HG03354 (cell line): ENCODE measurements around the gene APOBEC3F.
"Not testable (repeated sequence)": the region's sequence is repeated elsewhere in the genome, so short reads cannot be mapped to it uniquely, and the experiment has no call there.

Source experiments
- ATAC-seq: cut with Tn5 transposase; IDR thresholded peaks from one replicate; pipeline ENCODE4 v1.9.1; 2021; ENCODE audit warnings: mild to moderate bottlenecking; ENCODE audit not compliant: unreplicated experiment, poor library complexity, severe bottlenecking

Gene APOBEC3F

DNA sequence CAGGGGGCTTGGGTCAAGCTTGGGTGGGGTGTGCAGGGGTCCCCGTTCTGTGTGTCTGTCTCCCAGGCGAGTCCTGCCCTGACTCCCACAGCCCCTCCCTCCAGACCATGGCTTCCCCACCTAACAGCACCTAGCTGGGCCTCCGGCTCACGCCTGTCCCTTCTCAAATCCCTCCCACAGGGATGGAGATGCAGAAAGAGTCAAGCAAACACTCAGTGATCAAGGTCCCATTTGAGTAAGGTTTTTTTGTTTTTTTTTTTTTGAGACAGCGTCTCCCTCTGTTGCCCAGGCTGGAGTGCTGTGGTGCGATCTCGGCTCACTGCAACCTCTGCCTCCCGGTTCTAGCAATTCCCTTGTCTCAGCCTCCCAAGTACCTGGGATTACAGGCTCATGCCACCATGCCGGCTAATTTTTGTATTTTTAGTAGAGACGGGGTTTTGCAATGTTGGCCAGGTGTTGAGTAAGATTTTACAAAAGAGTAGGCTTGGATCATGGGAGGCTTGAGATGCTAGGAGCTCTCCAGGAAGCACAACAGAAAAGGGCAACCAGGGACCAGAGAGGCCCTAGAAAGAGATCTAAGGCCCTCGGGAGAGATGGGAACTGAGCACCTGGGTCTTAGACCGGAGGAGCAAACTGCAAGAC lies 14.0 kb upstream of the APOBEC3F start:
- ATAC-seq, result no peak

GRCh38 chr22:39027717-39028116 lies 12.9 kb upstream of the APOBEC3F start:
- no peak for ATAC-seq

DNA sequence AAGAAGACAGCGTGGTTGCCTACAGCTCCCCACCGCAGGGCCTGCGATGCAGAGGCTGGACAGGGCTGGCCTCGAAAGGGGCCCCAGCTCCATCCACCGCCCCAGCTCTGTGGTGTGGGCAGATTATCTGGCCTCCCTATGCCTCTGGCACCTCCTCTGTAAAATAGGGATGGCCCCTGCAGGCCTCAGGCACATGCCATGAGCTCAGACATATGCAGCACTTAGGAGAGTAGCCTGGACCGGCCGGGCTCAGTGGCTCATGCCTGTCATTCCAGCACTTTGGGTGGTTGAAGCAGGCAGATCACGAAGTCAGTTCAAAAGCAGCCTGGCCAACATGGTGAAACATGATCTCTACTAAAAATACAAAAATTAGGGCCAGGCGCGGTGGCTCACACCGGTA lies 12.4 kb upstream of the APOBEC3F start:
- ATAC-seq, result no peak

DNA sequence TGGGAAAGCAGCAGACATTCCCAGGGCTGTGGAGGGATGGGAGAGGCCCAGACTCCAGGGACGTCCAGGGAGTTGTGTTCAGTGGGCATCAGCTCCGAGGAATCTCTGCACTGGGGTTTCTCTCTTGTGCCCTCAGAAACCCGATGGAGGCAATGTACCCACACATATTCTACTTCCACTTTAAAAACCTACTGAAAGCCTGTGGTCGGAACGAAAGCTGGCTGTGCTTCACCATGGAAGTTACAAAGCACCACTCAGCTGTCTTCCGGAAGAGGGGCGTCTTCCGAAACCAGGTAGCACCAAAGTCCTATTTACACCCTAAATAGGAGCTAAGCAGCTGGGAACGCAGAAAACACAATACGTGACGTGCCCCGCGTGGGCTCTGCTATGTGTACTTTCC lies 11.4 kb upstream of the APOBEC3F start:
- no peak for ATAC-seq

GRCh38 chr22:39030705-39031104 lies 10.0 kb upstream of the APOBEC3F start:
- ATAC-seq, result no peak

DNA sequence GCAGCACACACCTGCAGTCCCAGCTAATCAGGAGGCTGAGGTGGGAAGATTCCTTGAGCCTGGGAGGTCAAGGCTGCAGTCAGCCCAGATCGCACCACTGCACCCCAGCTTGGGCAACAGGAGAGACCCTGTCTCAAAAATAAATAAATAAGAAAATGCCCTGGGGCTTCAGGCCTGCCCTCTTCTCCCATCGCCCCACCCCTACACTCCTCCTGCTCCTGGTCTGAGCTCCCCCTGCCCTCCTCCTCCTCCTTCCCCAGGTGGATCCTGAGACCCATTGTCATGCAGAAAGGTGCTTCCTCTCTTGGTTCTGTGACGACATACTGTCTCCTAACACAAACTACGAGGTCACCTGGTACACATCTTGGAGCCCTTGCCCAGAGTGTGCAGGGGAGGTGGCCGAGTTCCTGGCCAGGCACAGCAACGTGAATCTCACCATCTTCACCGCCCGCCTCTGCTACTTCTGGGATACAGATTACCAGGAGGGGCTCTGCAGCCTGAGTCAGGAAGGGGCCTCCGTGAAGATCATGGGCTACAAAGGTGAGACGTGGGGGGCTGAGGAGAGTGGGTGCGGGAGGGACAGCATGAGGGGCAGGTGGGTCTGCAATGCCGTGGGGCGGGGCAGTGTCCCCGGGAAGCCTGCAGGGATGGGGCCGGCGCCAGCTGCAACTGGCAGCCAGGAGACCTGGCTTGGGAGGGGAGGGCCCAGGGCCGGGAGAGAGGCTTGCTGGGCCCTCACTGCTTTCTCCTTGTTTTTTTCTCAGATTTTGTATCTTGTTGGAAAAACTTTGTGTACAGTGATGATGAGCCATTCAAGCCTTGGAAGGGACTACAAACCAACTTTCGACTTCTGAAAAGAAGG lies 9.0 kb upstream of the APOBEC3F start:
- ATAC-seq, result not testable (repeated sequence)

DNA sequence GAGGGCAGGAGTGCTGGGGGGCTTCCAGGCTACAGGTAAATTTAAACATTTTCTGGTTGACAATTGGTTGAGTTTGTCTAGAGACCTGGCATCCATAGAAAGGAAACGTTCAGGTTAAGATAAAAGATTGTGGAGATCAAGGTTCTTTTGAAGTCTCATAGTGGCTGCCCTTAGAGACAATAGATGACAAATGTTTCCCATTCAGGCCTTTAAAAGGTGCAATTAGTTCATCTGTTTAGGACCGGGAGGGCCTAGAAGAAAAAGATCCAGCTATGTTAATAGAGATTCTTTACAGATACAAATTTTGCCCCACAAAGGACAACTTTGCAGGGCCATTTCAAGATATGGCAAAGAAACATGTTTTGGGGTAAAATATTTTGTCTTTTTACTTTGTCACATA lies 3.6 kb upstream of the APOBEC3F start:
- ATAC-seq, result not testable (repeated sequence)

- ATAC-seq, result no peak
These were observed 1.1 kb upstream of the APOBEC3F start for GRCh38 chr22:39039306-39040126.

DNA sequence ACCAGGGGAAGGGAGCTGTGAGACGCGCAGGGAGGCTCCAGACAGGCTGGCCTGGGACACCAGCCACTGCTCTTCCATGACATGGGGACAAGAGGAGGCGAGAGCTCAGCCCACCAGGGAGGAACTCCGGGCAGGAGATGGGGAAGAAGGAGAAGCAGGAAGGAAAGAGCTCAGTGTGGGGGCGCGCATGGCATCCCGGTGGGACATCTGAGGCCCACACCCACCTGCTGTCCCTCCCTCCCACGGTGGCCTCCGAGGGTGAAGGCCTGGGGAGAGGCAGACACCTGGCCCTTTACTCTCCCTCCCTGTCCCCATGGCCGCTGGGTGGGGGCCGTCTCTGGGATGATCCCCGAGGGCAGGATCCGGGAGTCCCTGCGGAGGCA lies 518 bp upstream of the APOBEC3F start:
- not testable (repeated sequence) for ATAC-seq

DNA sequence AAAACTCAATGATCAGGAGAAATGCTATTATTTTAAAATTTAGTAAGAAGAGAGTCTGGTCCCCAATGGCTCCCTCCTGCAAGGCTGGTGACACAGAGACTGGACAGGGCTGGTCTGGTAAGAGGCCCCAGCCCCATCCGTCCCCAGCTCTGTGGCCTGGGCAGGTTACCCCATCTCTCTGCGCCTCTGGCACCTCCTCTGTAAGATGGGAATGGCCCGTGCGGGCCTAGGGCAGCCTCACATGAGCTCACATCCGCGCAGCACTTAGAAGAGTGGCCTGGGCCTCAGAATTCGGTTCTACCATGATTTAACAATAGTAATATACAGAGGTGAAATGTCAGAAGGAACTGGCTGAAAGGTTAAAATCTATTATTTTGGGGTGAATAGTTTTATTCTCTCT lies 1.2 kb downstream of the APOBEC3F start:
- no peak for ATAC-seq

DNA sequence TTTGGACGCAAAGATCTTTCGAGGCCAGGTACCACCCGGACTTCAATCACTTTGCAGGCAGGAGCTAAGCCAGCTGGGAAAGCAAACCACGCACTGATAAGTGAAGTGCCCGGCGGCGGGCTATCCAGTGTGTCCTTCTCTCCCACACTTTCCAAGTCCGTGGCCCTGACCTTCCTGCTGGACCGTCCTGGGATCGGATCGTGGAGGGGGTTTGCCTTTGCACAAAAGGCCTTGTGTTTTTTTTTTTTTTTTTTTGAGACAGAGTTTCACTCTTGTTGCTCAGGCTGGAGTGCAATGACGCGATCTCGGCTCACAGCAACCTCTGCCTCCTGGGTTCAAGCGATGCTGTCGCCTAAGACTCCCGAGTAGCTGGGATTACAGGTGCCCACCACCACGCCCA lies 2.4 kb downstream of the APOBEC3F start:
- not testable (repeated sequence) for ATAC-seq

DNA sequence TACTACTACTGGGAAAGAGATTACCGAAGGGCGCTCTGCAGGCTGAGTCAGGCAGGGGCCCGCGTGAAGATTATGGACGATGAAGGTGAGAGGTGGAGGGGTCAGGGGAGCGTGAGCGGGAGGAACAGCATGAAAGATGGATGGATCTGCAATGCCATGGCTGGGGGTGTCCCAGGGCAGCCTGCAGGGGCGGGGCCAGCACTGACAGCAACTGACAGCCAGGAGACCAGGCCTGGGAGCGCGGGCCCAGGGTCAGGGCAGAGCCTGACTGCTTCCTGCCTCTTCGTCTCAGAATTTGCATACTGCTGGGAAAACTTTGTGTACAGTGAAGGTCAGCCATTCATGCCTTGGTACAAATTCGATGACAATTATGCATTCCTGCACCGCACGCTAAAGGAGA lies 4.5 kb downstream of the APOBEC3F start:
- ATAC-seq, result not testable (repeated sequence)

- ATAC-seq, result not testable (repeated sequence)
These were observed 8.8 kb downstream of the APOBEC3F start for GRCh38 chr22:39049486-39049885.

DNA sequence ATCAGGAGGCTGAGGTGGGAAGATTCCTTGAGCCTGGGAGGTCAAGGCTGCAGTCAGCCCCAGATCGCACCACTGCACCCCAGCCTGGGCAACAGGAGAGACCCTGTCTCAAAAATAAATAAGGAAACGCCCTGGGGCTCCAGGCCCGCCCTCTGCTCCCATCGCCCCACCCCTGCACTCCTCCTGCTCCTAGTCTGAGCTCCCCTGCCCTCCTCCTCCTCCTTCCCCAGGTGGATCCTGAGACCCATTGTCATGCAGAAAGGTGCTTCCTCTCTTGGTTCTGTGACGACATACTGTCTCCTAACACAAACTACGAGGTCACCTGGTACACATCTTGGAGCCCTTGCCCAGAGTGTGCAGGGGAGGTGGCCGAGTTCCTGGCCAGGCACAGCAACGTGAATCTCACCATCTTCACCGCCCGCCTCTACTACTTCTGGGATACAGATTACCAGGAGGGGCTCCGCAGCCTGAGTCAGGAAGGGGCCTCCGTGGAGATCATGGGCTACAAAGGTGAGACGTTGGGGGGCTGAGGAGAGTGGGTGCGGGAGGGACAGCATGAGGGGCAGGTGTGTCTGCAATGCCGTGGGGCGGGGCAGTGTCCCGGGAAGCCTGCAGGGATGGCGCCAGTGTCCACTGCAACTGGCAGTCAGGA lies 11.3 kb downstream of the APOBEC3F start:
- ATAC-seq, result not testable (repeated sequence)

- no peak for ATAC-seq
These were observed 15.0 kb downstream of the APOBEC3F start for GRCh38 chr22:39055658-39056057.

GRCh38 chr22:39061290-39061689 lies 20.6 kb downstream of the APOBEC3F start:
- ATAC-seq, result not testable (repeated sequence)

GRCh38 chr22:39061951-39062350 lies 21.3 kb downstream of the APOBEC3F start:
- ATAC-seq, result not testable (repeated sequence)

- peak; percentile 52 for ATAC-seq
These were observed 23.2 kb downstream of the APOBEC3F start for GRCh38 chr22:39063904-39064303.

DNA sequence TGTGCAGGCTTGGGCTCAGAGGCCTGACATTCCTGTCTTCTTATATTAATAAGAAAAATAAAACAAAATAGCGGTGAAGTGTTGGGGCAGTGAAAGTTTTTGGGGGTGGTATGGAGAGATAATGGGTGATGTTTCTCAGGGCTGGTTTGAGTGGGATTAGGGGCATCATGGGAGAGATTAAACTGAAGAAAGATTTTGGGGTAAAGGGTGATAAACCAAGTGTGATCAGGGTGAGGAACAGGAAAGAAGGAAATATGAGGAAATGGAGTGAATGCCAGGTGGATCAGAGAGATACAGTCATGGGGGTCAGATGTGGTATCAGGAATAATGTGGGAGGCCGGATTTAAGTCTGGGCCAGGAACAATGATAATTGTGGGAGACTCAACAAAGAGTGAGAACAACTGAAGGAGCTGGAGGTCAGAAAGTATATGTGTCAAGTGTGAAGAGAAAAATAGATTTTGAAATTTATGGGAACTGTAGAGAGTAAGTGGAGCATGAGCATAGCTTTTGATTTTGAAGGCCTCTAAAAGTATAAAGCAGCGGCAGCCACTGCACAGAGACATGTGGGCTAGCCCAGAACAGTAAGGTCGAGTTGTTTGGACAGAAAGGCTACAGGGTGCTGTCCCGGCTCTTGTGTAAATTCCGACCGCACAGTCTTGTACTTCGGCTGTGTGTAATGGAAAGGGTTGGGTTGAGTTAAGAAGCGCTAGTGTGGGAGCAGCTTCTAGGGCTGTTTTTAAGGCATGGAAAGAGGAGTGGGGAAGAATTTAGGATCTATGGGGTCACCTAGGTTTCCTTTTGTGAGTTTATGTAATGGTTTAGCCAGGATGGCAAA lies 26.0 kb downstream of the APOBEC3F start:
- not testable (repeated sequence) for ATAC-seq
